Lower lobe of right lung (tissue), 2 donors: Measurements from ENCODE around the gene GPR161. TPM values are rescaled to one million over a fixed set of nuclear protein-coding genes. Genes with fewer than 3 reads are reported as not detected.
A peak's percentile ranks its signal among the peaks of the same experiment; 100 is the strongest.

Source experiments
- ATAC-seq, 2 donors: fragments of 200-7000 bp; cut with Tn5 transposase; one replicate each; pipeline ENCODE4 v1.9.1; 2020 to 2022; ENCODE audit warnings: mild to moderate bottlenecking in 2 of 2, moderate library complexity in 2 of 2
- DNase-seq: peaks from one replicate; pipeline ENCODE4 v3.0.0-alpha.2; 2020
- H3K27ac ChIP-seq: fragments of 200-600 bp; one replicate; pipeline ENCODE4 v1.8.0; 2022
- H3K27me3 ChIP-seq: fragments of 200-600 bp; one replicate; pipeline ENCODE4 v1.8.0; 2022; ENCODE audit warnings: low read depth
- H3K36me3 ChIP-seq: fragments of 200-600 bp; one replicate; pipeline ENCODE4 v1.8.0; 2022; ENCODE audit warnings: mild to moderate bottlenecking
- H3K4me1 ChIP-seq: fragments of 200-600 bp; one replicate; pipeline ENCODE4 v1.8.0; 2022
- H3K4me3 ChIP-seq: fragments of 200-600 bp; one replicate; pipeline ENCODE4 v1.8.0; 2022; ENCODE audit warnings: mild to moderate bottlenecking
- H3K9me3 ChIP-seq: fragments of 200-600 bp; one replicate; pipeline ENCODE4 v1.8.0; 2022
- intact Hi-C: fragments of 100-400 bp; cut with DNase I; formaldehyde crosslinking; loops from one replicate; pipeline ENCODE4 v1.11.0; 2022
- total RNA-seq: library from RNA; stranded (reverse); fragmentation: NEBNext Ultra II Directional; extraction: Animal tissue kit (Norgen Biotek cat#: 25700); gene quantifications from one replicate; pipeline ENCODE4 v1.2.1, GENCODE V29; 2021
- TF ChIP-seq, protein P1 (sequence below): fragments of 200-600 bp; IDR thresholded peaks from one replicate; pipeline ENCODE4 v1.8.0; 2022; ENCODE audit warnings: antibody characterized with exemption, mild to moderate bottlenecking
- donor health status: DM: no; HTN: yes; CAD: no; lungs with severe emphysema.

GPR161 gene
- total RNA-seq, 1 donor from 2014 or later: 9.6 TPM

DNA sequence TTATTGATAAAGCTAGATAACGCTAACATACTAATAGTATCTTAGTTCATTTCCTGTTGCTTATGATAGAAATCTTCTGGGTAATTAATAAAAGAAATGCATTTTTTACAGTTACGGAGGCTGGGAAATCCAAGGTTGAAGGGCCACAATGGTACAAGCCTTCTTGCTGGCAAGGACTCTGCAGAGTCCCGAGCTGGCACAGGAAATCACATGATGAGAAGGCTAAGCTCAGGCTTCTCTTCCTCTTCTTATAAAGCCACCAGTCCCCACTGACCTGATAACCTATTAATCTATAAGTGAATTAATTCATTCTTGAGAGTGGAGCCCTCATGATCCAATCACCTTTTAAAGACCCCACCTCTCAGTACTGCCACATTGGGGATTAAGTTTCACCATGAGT is 82.6 kb downstream of the GPR161 start:
- Histone ChIP-seq H3K9me3 (no peaks in the 10 kb centered on the region), H3K36me3 (peaks cover 14% of the 10 kb centered on the region), H3K4me3 (no peak overlapping the region), H3K27ac (no peak overlapping the region), H3K4me1 (no peaks in the 10 kb centered on the region), H3K27me3 (no peaks in the 10 kb centered on the region)
- TF ChIP-seq, protein P1, sequence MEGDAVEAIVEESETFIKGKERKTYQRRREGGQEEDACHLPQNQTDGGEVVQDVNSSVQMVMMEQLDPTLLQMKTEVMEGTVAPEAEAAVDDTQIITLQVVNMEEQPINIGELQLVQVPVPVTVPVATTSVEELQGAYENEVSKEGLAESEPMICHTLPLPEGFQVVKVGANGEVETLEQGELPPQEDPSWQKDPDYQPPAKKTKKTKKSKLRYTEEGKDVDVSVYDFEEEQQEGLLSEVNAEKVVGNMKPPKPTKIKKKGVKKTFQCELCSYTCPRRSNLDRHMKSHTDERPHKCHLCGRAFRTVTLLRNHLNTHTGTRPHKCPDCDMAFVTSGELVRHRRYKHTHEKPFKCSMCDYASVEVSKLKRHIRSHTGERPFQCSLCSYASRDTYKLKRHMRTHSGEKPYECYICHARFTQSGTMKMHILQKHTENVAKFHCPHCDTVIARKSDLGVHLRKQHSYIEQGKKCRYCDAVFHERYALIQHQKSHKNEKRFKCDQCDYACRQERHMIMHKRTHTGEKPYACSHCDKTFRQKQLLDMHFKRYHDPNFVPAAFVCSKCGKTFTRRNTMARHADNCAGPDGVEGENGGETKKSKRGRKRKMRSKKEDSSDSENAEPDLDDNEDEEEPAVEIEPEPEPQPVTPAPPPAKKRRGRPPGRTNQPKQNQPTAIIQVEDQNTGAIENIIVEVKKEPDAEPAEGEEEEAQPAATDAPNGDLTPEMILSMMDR: no peak
- intact Hi-C loops: no loop called here
- DNase-seq (no peak), ATAC-seq (peak in 1 of 2 donors; percentile 33)

- Histone ChIP-seq H3K27ac (no peak overlapping the region), H3K4me3 (no peak overlapping the region), H3K36me3 (peaks cover 14% of the 10 kb centered on the region), H3K9me3 (no peaks in the 10 kb centered on the region), H3K4me1 (no peaks in the 10 kb centered on the region), H3K27me3 (no peaks in the 10 kb centered on the region)
- intact Hi-C loops: no loop called here
- TF ChIP-seq, protein P1: no peak
- DNase-seq: no peak
- ATAC-seq: no peak
These were observed 83.0 kb downstream of the GPR161 start for GRCh38 chr1:168053681-168054080.

GRCh38 chr1:168050880-168051279 is 85.8 kb downstream of the GPR161 start:
- Histone ChIP-seq H3K36me3 (peaks cover 13% of the 10 kb centered on the region), H3K4me1 (no peaks in the 10 kb centered on the region), H3K9me3 (no peaks in the 10 kb centered on the region), H3K27me3 (no peaks in the 10 kb centered on the region), H3K4me3 (no peak overlapping the region), H3K27ac (no peak overlapping the region)
- DNase-seq (no peak), ATAC-seq (no peak)
- intact Hi-C loops: no loop called here
- TF ChIP-seq, protein P1: no peak

GRCh38 chr1:168050307-168050706 is 86.4 kb downstream of the GPR161 start:
- DNase-seq: no peak
- intact Hi-C loops: no loop called here
- Histone ChIP-seq H3K4me1 (no peaks in the 10 kb centered on the region), H3K27me3 (no peaks in the 10 kb centered on the region), H3K27ac (no peak overlapping the region), H3K9me3 (no peaks in the 10 kb centered on the region), H3K36me3 (peaks cover 19% of the 10 kb centered on the region), H3K4me3 (no peak overlapping the region)
- TF ChIP-seq, protein P1: no peak
- no peak for ATAC-seq

DNA sequence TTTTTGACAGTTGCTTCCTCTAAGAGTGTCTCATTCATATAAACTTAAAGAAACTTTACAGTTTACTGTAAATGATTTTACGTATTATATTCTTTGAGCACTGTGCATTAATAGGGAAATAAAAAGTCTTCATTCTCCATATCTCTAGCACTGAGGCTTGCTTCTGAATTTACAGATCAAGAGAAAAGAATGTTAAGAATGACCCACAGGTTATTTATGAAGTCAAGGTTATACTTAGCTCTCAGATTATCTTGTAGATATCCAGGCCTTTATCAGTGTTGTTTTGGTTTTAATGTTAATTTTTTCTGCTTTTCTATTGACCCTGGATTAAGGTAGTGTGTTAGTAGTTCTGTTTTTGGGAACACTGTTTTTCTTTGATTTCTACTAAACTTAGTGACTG is 91.4 kb downstream of the GPR161 start:
- H3K4me1 ChIP-seq: no peaks in the 10 kb centered on the region
- H3K9me3 ChIP-seq: no peaks in the 10 kb centered on the region
- DNase-seq (no peak), ATAC-seq (no peak)
- H3K36me3 ChIP-seq: peaks cover 19% of the 10 kb centered on the region
- no peaks in the 10 kb centered on the region for H3K27me3 ChIP-seq
- TF ChIP-seq, protein P1: no peak
- H3K27ac ChIP-seq: no peak overlapping the region
- intact Hi-C loops: no loop called here
- H3K4me3 ChIP-seq: no peak overlapping the region

GRCh38 chr1:168042362-168042761 is 94.4 kb downstream of the GPR161 start:
- Histone ChIP-seq H3K27me3 (no peaks in the 10 kb centered on the region), H3K36me3 (peaks cover 19% of the 10 kb centered on the region), H3K27ac (no peak overlapping the region), H3K9me3 (no peaks in the 10 kb centered on the region), H3K4me1 (no peaks in the 10 kb centered on the region), H3K4me3 (no peak overlapping the region)
- intact Hi-C loops: no loop called here
- TF ChIP-seq, protein P1: no peak
- no peak for ATAC-seq
- no peak for DNase-seq
